ENCODE measurements around the gene UBE2E2.
A peak's percentile ranks its signal among the peaks of the same experiment; 100 is the strongest.

UBE2E2 gene

DNA sequence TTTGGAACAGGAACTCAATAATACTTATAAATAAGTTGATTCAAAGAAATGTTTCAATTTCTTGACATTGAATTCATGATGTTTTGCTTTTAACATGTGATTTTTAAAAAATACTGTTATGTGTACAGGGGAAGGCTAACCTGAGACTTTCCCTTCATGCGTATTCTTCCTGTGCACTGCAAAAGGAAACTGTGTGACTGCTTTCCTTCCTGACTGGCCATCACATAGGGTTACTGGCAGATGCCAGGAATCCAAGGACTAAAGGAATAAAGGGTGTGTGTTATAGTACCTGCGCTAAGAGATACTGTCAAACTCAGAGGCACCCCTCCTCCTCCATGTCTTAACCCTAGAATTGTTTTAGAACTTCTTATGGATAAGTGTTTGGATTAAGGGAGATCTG, 236.0 kb downstream of the UBE2E2 start:
- TF ChIP-seq, protein P1, sequence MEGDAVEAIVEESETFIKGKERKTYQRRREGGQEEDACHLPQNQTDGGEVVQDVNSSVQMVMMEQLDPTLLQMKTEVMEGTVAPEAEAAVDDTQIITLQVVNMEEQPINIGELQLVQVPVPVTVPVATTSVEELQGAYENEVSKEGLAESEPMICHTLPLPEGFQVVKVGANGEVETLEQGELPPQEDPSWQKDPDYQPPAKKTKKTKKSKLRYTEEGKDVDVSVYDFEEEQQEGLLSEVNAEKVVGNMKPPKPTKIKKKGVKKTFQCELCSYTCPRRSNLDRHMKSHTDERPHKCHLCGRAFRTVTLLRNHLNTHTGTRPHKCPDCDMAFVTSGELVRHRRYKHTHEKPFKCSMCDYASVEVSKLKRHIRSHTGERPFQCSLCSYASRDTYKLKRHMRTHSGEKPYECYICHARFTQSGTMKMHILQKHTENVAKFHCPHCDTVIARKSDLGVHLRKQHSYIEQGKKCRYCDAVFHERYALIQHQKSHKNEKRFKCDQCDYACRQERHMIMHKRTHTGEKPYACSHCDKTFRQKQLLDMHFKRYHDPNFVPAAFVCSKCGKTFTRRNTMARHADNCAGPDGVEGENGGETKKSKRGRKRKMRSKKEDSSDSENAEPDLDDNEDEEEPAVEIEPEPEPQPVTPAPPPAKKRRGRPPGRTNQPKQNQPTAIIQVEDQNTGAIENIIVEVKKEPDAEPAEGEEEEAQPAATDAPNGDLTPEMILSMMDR (conservative IDR thresholded peaks at IDR 0.05; ENCODE audit: control insufficient read depth, insufficient read depth, low read depth, low read length): no peak
- DNase-seq (ENCODE audit: low read depth): no peak
- H3K4me3 ChIP-seq (ENCODE audit: control insufficient read depth, low read depth, low read length): no peak overlapping the region

DNA sequence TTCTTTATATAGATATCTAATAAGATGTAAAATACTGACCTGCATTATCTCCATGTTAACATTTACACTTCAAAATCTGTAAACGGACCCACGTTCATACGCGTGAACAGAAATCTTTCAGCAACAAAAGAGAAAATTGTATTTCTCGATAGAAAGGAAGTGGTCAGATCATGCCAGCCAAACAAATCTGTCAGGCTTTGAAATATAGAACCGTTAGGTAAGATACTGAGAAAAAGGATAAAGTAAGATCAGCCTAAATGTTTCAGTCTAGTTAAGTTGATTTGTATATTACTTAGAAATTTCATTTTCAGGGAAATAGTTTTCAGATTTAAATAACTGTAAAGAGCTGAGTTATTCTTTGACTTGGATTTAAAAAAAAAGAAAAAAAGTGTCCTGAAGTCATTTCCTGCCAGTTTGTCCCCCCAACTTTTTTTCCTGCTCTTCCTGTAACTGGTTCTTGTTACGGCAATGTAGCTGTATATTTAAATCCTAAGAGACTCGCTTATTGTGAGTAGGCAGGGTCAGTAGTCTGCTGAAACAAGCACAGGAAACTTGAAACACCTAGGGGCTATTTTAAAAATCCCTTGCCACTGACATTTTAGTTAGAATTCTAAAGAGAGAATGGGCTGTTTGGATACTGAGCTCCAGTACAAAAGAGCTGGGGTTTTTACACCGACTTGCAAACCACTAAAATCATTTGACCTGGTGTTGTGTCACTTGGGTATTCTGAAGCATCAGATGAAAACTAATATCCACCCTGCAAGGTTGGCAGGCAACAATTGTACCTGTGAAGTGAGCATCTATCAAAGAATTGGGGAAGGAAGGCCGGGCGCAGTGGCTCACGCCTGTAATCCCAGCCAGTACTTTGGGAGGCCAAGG, 237.5 kb downstream of the UBE2E2 start:
- H3K4me3 ChIP-seq (ENCODE audit: control insufficient read depth, low read depth, low read length): no peak overlapping the region
- DNase-seq (ENCODE audit: low read depth): no peak

DNA sequence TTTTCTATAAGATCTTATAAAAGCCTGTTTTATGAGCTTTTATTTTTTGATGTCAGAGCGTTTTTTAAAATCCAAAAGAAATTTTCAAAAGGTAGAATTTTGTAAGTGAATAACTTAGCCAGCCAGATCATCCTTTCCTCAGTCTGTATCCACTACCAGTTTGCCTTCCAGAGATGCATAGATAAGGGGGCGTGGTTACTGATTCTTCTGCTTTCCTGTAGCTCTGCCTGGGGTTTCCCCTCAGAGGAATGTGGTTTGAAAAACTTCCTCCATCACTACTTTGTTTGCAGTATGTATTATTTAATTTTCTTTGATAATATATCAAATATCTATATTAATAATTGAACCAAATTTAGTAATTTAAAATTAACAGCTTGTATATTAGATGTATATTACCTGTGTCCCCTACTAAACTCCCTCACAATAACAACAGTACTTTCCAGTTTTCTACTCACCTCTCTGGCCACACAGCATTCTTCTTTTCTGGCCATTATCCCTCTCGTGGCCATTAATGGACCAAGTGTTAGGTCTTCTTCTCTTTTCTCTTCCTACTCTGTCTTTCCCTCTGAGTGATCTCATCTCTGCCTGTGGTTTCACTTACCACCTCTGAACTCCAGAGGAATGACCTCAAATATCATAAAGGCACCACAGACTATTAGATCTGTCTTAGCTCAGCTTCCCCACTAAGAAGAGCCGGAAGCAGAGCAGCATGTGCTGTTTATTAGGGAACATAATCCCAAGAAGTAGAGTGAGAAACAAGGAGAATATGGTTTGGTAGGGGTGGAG, 239.7 kb downstream of the UBE2E2 start:
- peak; percentile 63 for DNase-seq (ENCODE audit: low read depth)
- TF ChIP-seq, protein P1 (conservative IDR thresholded peaks at IDR 0.05; ENCODE audit: control insufficient read depth, insufficient read depth, low read depth, low read length): no peak
- H3K4me3 ChIP-seq (ENCODE audit: control insufficient read depth, low read depth, low read length): no peak overlapping the region

More for the DNA sequence above, 237.5 kb downstream of the UBE2E2 start:
- TF ChIP-seq, protein P1 (conservative IDR thresholded peaks at IDR 0.05; ENCODE audit: control insufficient read depth, insufficient read depth, low read depth, low read length): no peak

DNA sequence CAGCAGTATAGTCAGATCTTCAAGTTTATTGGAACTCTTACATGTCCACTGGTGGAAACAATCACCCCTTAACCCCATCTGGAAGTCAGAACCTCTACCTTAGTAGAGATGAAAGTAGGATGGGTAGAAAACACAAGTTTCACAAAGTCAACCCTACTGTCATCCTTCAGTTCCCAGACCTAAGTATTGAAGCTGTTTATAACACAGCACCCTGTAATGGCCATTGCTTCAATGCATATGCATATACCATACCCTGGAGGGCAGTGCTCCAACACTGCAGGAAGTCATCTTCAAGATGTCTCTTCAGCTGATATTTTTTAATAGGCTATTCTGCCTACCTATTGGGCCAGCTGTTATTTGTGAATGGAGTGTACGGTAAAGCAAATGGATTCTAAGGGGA, 241.3 kb downstream of the UBE2E2 start:
- no peak for DNase-seq (ENCODE audit: low read depth)
- TF ChIP-seq, protein P1 (conservative IDR thresholded peaks at IDR 0.05; ENCODE audit: control insufficient read depth, insufficient read depth, low read depth, low read length): no peak
- H3K4me3 ChIP-seq (ENCODE audit: control insufficient read depth, low read depth, low read length): no peak overlapping the region

DNA sequence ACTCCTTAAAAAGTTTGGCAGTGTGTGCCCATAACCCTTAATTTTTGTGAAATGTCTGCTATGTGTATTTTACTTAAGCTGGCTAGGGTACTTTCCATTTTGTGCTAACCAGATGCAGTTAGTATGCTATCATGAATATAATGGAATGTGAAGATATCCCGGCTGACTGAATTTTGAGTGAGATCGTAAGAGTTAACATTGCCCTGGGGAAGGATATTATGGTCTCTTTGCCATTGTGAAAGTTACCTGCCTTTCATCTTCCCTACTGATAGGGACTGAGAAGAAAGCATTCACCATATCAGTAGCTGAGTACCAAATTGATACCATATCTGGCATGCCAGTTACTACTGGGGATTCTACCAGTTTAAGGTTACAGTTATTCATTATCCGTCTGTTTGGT, 243.2 kb downstream of the UBE2E2 start:
- TF ChIP-seq, protein P1 (conservative IDR thresholded peaks at IDR 0.05; ENCODE audit: control insufficient read depth, insufficient read depth, low read depth, low read length): no peak
- no peak overlapping the region for H3K4me3 ChIP-seq (ENCODE audit: control insufficient read depth, low read depth, low read length)
- DNase-seq (ENCODE audit: low read depth): no peak

DNA sequence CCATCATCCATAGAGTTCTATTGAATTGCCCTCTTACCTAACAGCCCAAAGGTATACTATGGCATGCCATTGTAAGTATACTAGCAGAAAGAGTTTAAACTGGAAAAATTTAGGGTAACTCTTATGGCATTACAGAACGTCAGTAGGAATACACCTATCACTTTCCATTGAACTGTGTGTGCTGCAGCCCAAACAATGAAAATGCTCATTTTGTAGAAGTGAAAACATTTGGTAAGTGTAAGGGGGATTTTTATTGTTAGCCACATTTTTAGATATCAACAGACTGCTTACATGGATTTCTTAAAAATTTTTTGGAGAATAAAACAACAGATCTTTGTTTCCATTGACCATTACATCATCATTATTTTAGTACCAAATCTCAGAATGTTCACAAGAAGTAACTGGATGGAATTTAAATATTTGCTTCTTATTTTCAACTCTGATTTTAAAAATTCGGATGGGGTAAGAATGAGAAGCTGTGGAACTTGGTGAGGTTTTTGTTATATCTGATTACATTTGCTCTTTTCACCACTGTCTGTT, 245.9 kb downstream of the UBE2E2 start:
- no peak overlapping the region for H3K4me3 ChIP-seq (ENCODE audit: control insufficient read depth, low read depth, low read length)
- no peak for DNase-seq (ENCODE audit: low read depth)
- TF ChIP-seq, protein P1 (conservative IDR thresholded peaks at IDR 0.05; ENCODE audit: control insufficient read depth, insufficient read depth, low read depth, low read length): no peak

Data from fibroblast of mammary gland (primary cell).